ENCODE measurements around the gene BATF2.

The BATF2 gene

GRCh38 chr11:64969209-64969608, 27.6 kb downstream of the BATF2 start:
- Histone ChIP-seq H2AFZ (ENCODE audit: low read depth, low read length) (no peak overlapping the region), H4K91ac (ENCODE audit: low read length) (no peak overlapping the region), H2AK5ac (ENCODE audit: low read length, severe bottlenecking) (no peak overlapping the region), H2BK12ac (ENCODE audit: low read length in 2 of 2) (no peak overlapping the region), H3K4ac (ENCODE audit: low read depth in 1 of 2, low read length in 2 of 2) (no peak overlapping the region), H4K8ac (ENCODE audit: low read length) (no peak overlapping the region), H2BK15ac (ENCODE audit: low read depth, poor library complexity, severe bottlenecking) (no peak overlapping the region), H2BK5ac (ENCODE audit: low read depth, low read length, poor library complexity, severe bottlenecking) (no peak overlapping the region), H3K9me3 (ENCODE audit: control insufficient read depth, low read length) (no peaks in the 10 kb centered on the region), H3K14ac (ENCODE audit: low read length in 2 of 2) (no peak overlapping the region), H3K79me1 (replicated peaks; ENCODE audit: low read length, poor library complexity, severe bottlenecking) (no peaks in the 10 kb centered on the region), H3K23ac (ENCODE audit: low read length in 2 of 2) (no peak overlapping the region), H3K9ac (ENCODE audit: low read length) (no peak overlapping the region), H3K36me3 (ENCODE audit: control insufficient read depth in 1 of 2, insufficient read depth in 2 of 2, low read depth in 1 of 2, low read length in 2 of 2) (no peaks in the 10 kb centered on the region), H3K4me2 (ENCODE audit: low read length, poor library complexity, severe bottlenecking) (no peak overlapping the region), H3K18ac (ENCODE audit: low read depth in 1 of 2, low read length in 2 of 2) (no peak overlapping the region), H3K4me1 (ENCODE audit: control insufficient read depth, insufficient read depth, low read depth, low read length) (no peaks in the 10 kb centered on the region), H3K27ac (ENCODE audit: low read length, poor library complexity, severe bottlenecking) (no peak overlapping the region), H2BK120ac (ENCODE audit: low read depth, low read length) (no peak overlapping the region), H3K27me3 (ENCODE audit: control insufficient read depth in 1 of 2, insufficient read depth in 1 of 2, low read length in 2 of 2) (peaks cover 0 to 13% of the 10 kb centered on the region in 2 experiments), H3K4me3 (ENCODE audit: insufficient read depth in 1 of 2, low read depth in 1 of 2, low read length in 2 of 2) (no peak overlapping the region)
- peak; percentile 70 for DNase-seq
- WGBS = 45% methylated on average over 5 of the region's 5 CpGs

GRCh38 chr11:64967375-64967774, 29.4 kb downstream of the BATF2 start:
- WGBS = 97% methylated on average over 3 of the region's 3 CpGs
- H2BK15ac ChIP-seq (ENCODE audit: low read depth, poor library complexity, severe bottlenecking) = no peak overlapping the region
- H3K27me3 ChIP-seq (ENCODE audit: control insufficient read depth in 1 of 2, insufficient read depth in 1 of 2, low read length in 2 of 2) = peaks cover 0 to 18% of the 10 kb centered on the region in 2 experiments
- no peak overlapping the region for H3K27ac ChIP-seq (ENCODE audit: low read length, poor library complexity, severe bottlenecking)
- H3K14ac ChIP-seq (ENCODE audit: low read length in 2 of 2) = no peak overlapping the region
- no peaks in the 10 kb centered on the region for H3K4me1 ChIP-seq (ENCODE audit: control insufficient read depth, insufficient read depth, low read depth, low read length)
- H3K4ac ChIP-seq (ENCODE audit: low read depth in 1 of 2, low read length in 2 of 2) = no peak overlapping the region
- no peak overlapping the region for H2BK120ac ChIP-seq (ENCODE audit: low read depth, low read length)
- H4K8ac ChIP-seq (ENCODE audit: low read length) = no peak overlapping the region
- H3K79me1 ChIP-seq (replicated peaks; ENCODE audit: low read length, poor library complexity, severe bottlenecking) = no peaks in the 10 kb centered on the region
- no peak overlapping the region for H3K4me3 ChIP-seq (ENCODE audit: insufficient read depth in 1 of 2, low read depth in 1 of 2, low read length in 2 of 2)
- no peaks in the 10 kb centered on the region for H3K9me3 ChIP-seq (ENCODE audit: control insufficient read depth, low read length)
- H2AK5ac ChIP-seq (ENCODE audit: low read length, severe bottlenecking) = no peak overlapping the region
- no peak overlapping the region for H4K91ac ChIP-seq (ENCODE audit: low read length)
- DNase-seq = no peak
- H3K9ac ChIP-seq (ENCODE audit: low read length) = no peak overlapping the region
- no peak overlapping the region for H2BK5ac ChIP-seq (ENCODE audit: low read depth, low read length, poor library complexity, severe bottlenecking)
- no peak overlapping the region for H3K23ac ChIP-seq (ENCODE audit: low read length in 2 of 2)
- no peak overlapping the region for H2AFZ ChIP-seq (ENCODE audit: low read depth, low read length)
- H3K18ac ChIP-seq (ENCODE audit: low read depth in 1 of 2, low read length in 2 of 2) = no peak overlapping the region
- H3K4me2 ChIP-seq (ENCODE audit: low read length, poor library complexity, severe bottlenecking) = no peak overlapping the region
- H2BK12ac ChIP-seq (ENCODE audit: low read length in 2 of 2) = no peak overlapping the region
- no peaks in the 10 kb centered on the region for H3K36me3 ChIP-seq (ENCODE audit: control insufficient read depth in 1 of 2, insufficient read depth in 2 of 2, low read depth in 1 of 2, low read length in 2 of 2)

- Histone ChIP-seq H2BK15ac (ENCODE audit: low read depth, poor library complexity, severe bottlenecking) (no peak overlapping the region), H3K4me2 (ENCODE audit: low read length, poor library complexity, severe bottlenecking) (no peak overlapping the region), H3K4ac (ENCODE audit: low read depth in 1 of 2, low read length in 2 of 2) (no peak overlapping the region), H3K18ac (ENCODE audit: low read depth in 1 of 2, low read length in 2 of 2) (no peak overlapping the region), H3K4me1 (ENCODE audit: control insufficient read depth, insufficient read depth, low read depth, low read length) (no peaks in the 10 kb centered on the region), H2BK120ac (ENCODE audit: low read depth, low read length) (no peak overlapping the region), H3K27me3 (ENCODE audit: control insufficient read depth in 1 of 2, insufficient read depth in 1 of 2, low read length in 2 of 2) (peaks cover 7 to 13% of the 10 kb centered on the region in 2 experiments), H3K9ac (ENCODE audit: low read length) (no peak overlapping the region), H3K23ac (ENCODE audit: low read length in 2 of 2) (no peak overlapping the region), H3K9me3 (ENCODE audit: control insufficient read depth, low read length) (no peaks in the 10 kb centered on the region), H3K36me3 (ENCODE audit: control insufficient read depth in 1 of 2, insufficient read depth in 2 of 2, low read depth in 1 of 2, low read length in 2 of 2) (no peaks in the 10 kb centered on the region), H4K8ac (ENCODE audit: low read length) (no peak overlapping the region), H2AK5ac (ENCODE audit: low read length, severe bottlenecking) (no peak overlapping the region), H3K4me3 (ENCODE audit: insufficient read depth in 1 of 2, low read depth in 1 of 2, low read length in 2 of 2) (no peak overlapping the region), H3K14ac (ENCODE audit: low read length in 2 of 2) (no peak overlapping the region), H3K27ac (ENCODE audit: low read length, poor library complexity, severe bottlenecking) (no peak overlapping the region), H2BK12ac (ENCODE audit: low read length in 2 of 2) (no peak overlapping the region), H3K79me1 (replicated peaks; ENCODE audit: low read length, poor library complexity, severe bottlenecking) (no peaks in the 10 kb centered on the region), H4K91ac (ENCODE audit: low read length) (no peak overlapping the region), H2AFZ (ENCODE audit: low read depth, low read length) (no peak overlapping the region), H2BK5ac (ENCODE audit: low read depth, low read length, poor library complexity, severe bottlenecking) (no peak overlapping the region)
- no peak for DNase-seq
- WGBS = 72% methylated on average over 4 of the region's 5 CpGs
Observed at GRCh38 chr11:64963072-64963631, 33.6 kb downstream of the BATF2 start.

- H3K4me1 ChIP-seq (ENCODE audit: control insufficient read depth, insufficient read depth, low read depth, low read length) = no peaks in the 10 kb centered on the region
- H3K79me1 ChIP-seq (replicated peaks; ENCODE audit: low read length, poor library complexity, severe bottlenecking) = no peaks in the 10 kb centered on the region
- no peak overlapping the region for H2BK120ac ChIP-seq (ENCODE audit: low read depth, low read length)
- H4K91ac ChIP-seq (ENCODE audit: low read length) = no peak overlapping the region
- H3K4ac ChIP-seq (ENCODE audit: low read depth in 1 of 2, low read length in 2 of 2) = no peak overlapping the region
- no peak overlapping the region for H2AFZ ChIP-seq (ENCODE audit: low read depth, low read length)
- no peak overlapping the region for H2BK12ac ChIP-seq (ENCODE audit: low read length in 2 of 2)
- no peak overlapping the region for H3K27ac ChIP-seq (ENCODE audit: low read length, poor library complexity, severe bottlenecking)
- H3K4me3 ChIP-seq (ENCODE audit: insufficient read depth in 1 of 2, low read depth in 1 of 2, low read length in 2 of 2) = no peak overlapping the region
- H2BK5ac ChIP-seq (ENCODE audit: low read depth, low read length, poor library complexity, severe bottlenecking) = no peak overlapping the region
- no peak overlapping the region for H3K4me2 ChIP-seq (ENCODE audit: low read length, poor library complexity, severe bottlenecking)
- H3K36me3 ChIP-seq (ENCODE audit: control insufficient read depth in 1 of 2, insufficient read depth in 2 of 2, low read depth in 1 of 2, low read length in 2 of 2) = no peaks in the 10 kb centered on the region
- H2AK5ac ChIP-seq (ENCODE audit: low read length, severe bottlenecking) = no peak overlapping the region
- H3K14ac ChIP-seq (ENCODE audit: low read length in 2 of 2) = no peak overlapping the region
- H3K9me3 ChIP-seq (ENCODE audit: control insufficient read depth, low read length) = no peaks in the 10 kb centered on the region
- H3K27me3 ChIP-seq (ENCODE audit: control insufficient read depth in 1 of 2, insufficient read depth in 1 of 2, low read length in 2 of 2) = peaks cover 7 to 13% of the 10 kb centered on the region in 2 experiments
- no peak overlapping the region for H3K23ac ChIP-seq (ENCODE audit: low read length in 2 of 2)
- no peak overlapping the region for H2BK15ac ChIP-seq (ENCODE audit: low read depth, poor library complexity, severe bottlenecking)
- DNase-seq = no peak
- WGBS = 84% methylated on average over 4 of the region's 4 CpGs
- H3K9ac ChIP-seq (ENCODE audit: low read length) = no peak overlapping the region
- no peak overlapping the region for H4K8ac ChIP-seq (ENCODE audit: low read length)
- no peak overlapping the region for H3K18ac ChIP-seq (ENCODE audit: low read depth in 1 of 2, low read length in 2 of 2)
Observed at GRCh38 chr11:64960719-64961118, 36.1 kb downstream of the BATF2 start.

Data from mesenchymal stem cell (in vitro differentiated cells and primary cell).